Measurements from ENCODE around the gene MLLT6. TPM values are rescaled to one million over a fixed set of nuclear protein-coding genes. Genes with fewer than 3 reads are reported as not detected.

MLLT6 gene
- total and polyA plus RNA-seq, 2 of the 13 experiments (the other 11 are each of a cell fraction or from before 2014, with no cell fraction given): 50.7 to 69.5 TPM

DNA sequence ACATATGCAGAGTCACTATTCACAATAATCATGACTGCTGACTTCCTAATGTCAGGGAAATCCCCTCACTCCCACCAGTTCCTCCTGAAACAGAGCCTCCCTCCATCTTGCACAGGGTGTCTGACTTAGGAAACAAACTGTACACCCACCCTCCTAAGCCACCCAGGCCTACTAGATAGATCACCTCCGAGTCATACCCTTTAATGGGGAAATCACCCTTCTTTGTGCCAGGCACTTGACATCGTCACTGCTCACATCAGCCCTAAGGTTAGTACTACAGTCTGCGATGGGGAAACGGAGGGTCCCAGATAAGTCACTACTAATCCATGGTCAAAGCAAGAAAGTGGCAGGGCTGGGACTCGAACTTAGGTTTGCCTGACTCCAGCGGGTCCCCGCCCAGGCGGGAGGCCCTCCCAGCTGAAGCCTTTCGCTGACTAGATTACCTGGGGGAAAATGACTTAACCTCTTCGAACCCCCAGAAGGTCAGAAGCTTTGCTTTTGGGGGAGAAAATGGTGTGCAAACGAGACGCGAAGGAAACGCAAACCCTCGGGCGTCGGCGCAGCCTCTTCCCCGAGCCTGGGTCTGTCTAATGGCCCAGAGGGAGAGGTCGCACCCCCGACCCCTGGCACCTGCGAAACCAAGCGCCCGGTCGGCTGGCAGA, 3.4 kb upstream of the MLLT6 start (continued):
- TF ChIP-seq ZNF567 (CRISPR knock-in tag; IDR thresholded peaks at IDR 0.05; ENCODE audit: borderline replicate concordance) (no peak), ZNF720 (CRISPR knock-in tag; IDR thresholded peaks at IDR 0.05) (no peak), ZBTB3 (CRISPR knock-in tag; IDR thresholded peaks at IDR 0.05; ENCODE audit: borderline replicate concordance, low read depth) (peak; percentile 71; the same call in 1 of the 2 replicates), ZNF546 (CRISPR knock-in tag; conservative IDR thresholded peaks at IDR 0.05) (0 out of 2 replicates have a peak, but pooled peaks have one; percentile 10), HDAC1 (CRISPR knock-in tag; IDR thresholded peaks at IDR 0.05) (0 out of 2 replicates have a peak, but pooled peaks have one; percentile 18), GABPA (IDR thresholded peaks at IDR 0.05; ENCODE audit: low read depth, low read length) (no peak), GABPA (CRISPR knock-in tag; IDR thresholded peaks at IDR 0.05; ENCODE audit: low read depth) (peak; percentile 38; the same call in 1 of the 2 replicates), HDAC2 (CRISPR knock-in tag; IDR thresholded peaks at IDR 0.05) (peak; percentile 49; the same call in 1 of the 2 replicates), ERF (CRISPR knock-in tag; IDR thresholded peaks at IDR 0.05) (0 out of 2 replicates have a peak, but pooled peaks have one; percentile 8), PCBP1 (IDR thresholded peaks at IDR 0.05; ENCODE audit: borderline replicate concordance, low read depth, low read length) (no peak), ARID2 (CRISPR knock-in tag; IDR thresholded peaks at IDR 0.05; ENCODE audit: borderline replicate concordance) (no peak), ZNF350 (CRISPR knock-in tag; IDR thresholded peaks at IDR 0.05; ENCODE audit: borderline replicate concordance, low read depth) (no peak), ZNF224 (CRISPR knock-in tag; IDR thresholded peaks at IDR 0.05) (0 out of 2 replicates have a peak, but pooled peaks have one; percentile 84), MIXL1 (CRISPR knock-in tag; IDR thresholded peaks at IDR 0.05) (0 out of 2 replicates have a peak, but pooled peaks have one; percentile 9), ZNF407 (CRISPR knock-in tag; IDR thresholded peaks at IDR 0.05; ENCODE audit: not compliant biosample characterization) (peak; percentile 19)
- TF ChIP-seq, protein P1, sequence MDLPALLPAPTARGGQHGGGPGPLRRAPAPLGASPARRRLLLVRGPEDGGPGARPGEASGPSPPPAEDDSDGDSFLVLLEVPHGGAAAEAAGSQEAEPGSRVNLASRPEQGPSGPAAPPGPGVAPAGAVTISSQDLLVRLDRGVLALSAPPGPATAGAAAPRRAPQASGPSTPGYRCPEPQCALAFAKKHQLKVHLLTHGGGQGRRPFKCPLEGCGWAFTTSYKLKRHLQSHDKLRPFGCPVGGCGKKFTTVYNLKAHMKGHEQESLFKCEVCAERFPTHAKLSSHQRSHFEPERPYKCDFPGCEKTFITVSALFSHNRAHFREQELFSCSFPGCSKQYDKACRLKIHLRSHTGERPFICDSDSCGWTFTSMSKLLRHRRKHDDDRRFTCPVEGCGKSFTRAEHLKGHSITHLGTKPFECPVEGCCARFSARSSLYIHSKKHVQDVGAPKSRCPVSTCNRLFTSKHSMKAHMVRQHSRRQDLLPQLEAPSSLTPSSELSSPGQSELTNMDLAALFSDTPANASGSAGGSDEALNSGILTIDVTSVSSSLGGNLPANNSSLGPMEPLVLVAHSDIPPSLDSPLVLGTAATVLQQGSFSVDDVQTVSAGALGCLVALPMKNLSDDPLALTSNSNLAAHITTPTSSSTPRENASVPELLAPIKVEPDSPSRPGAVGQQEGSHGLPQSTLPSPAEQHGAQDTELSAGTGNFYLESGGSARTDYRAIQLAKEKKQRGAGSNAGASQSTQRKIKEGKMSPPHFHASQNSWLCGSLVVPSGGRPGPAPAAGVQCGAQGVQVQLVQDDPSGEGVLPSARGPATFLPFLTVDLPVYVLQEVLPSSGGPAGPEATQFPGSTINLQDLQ (CRISPR knock-in tag; IDR thresholded peaks at IDR 0.05): no peak
- TF ChIP-seq, protein P2, sequence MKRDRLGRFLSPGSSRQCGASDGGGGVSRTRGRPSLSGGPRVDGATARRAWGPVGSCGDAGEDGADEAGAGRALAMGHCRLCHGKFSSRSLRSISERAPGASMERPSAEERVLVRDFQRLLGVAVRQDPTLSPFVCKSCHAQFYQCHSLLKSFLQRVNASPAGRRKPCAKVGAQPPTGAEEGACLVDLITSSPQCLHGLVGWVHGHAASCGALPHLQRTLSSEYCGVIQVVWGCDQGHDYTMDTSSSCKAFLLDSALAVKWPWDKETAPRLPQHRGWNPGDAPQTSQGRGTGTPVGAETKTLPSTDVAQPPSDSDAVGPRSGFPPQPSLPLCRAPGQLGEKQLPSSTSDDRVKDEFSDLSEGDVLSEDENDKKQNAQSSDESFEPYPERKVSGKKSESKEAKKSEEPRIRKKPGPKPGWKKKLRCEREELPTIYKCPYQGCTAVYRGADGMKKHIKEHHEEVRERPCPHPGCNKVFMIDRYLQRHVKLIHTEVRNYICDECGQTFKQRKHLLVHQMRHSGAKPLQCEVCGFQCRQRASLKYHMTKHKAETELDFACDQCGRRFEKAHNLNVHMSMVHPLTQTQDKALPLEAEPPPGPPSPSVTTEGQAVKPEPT (CRISPR knock-in tag; IDR thresholded peaks at IDR 0.05; ENCODE audit: low read depth): no peak

Data from HepG2 (cell line).